Epithelial cell of prostate (primary cell): ENCODE measurements around the gene SLC25A43.
"Not testable (repeated sequence)": the region's sequence is repeated elsewhere in the genome, so short reads cannot be mapped to it uniquely, and the experiment has no call there.

ENCODE experiments used
- DNase-seq: peaks from one replicate; pipeline ENCODE4 v3.0.0-alpha.2; 2011; ENCODE audit warnings: low read depth, low spot score
- H3K27ac ChIP-seq: fragments of 450-650 bp; 2 replicates; pipeline ENCODE4 v1.5.1; 2017; ENCODE audit warnings: mild to moderate bottlenecking

SLC25A43 gene

DNA sequence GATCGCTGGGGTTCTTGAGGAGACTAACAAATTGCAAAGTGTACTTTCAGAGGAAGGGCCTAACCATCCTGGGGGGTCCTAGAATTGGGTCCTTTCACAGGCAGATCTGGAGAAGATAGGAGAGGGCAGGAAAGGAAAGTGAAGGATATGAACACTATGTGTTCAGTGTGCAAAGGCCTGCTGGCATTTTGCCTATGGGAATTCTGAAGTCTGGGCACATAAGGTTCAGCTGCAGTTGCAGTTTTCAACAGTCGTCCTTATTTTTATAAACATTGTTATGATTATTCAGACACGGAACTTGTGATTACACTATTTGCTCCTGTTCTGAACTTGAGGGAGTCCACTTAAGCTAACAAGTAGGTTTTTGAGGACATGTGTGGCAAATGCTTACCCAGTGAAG is 67.8 kb downstream of the SLC25A43 start:
- no peak for DNase-seq
- H3K27ac ChIP-seq: no peak overlapping the region

DNA sequence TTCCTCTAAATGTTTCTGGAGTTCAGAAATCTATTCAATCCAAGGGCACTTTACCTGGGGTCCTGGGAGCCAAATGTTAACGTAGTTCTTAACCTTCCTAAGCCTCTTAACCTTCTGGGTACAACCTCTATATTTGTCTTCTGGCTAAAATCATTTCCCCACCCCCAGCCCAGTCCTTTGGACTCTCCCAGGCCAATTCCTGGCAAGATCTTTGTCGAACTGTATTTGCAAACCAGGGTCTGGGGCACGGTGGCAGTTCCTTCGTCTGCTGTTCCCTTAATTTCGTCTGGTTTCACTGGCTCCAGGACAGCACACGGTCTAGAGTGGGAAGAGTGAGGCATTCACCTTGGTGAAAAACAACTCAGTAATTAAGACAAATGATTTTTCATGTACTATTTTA is 68.3 kb downstream of the SLC25A43 start:
- no peak for DNase-seq
- no peak overlapping the region for H3K27ac ChIP-seq

- DNase-seq: no peak
- peak within 1 kb of the TSS; percentile 78 for H3K27ac ChIP-seq
Observed at GRCh38 chrX:119467842-119468550, 68.9 kb downstream of the SLC25A43 start, which contains the start of gene SLC25A5. Gene SLC25A5, plus strand, starts transcription at chrX:119468444. Its CDS starts 72 bp downstream, at chrX:119468516.

DNA sequence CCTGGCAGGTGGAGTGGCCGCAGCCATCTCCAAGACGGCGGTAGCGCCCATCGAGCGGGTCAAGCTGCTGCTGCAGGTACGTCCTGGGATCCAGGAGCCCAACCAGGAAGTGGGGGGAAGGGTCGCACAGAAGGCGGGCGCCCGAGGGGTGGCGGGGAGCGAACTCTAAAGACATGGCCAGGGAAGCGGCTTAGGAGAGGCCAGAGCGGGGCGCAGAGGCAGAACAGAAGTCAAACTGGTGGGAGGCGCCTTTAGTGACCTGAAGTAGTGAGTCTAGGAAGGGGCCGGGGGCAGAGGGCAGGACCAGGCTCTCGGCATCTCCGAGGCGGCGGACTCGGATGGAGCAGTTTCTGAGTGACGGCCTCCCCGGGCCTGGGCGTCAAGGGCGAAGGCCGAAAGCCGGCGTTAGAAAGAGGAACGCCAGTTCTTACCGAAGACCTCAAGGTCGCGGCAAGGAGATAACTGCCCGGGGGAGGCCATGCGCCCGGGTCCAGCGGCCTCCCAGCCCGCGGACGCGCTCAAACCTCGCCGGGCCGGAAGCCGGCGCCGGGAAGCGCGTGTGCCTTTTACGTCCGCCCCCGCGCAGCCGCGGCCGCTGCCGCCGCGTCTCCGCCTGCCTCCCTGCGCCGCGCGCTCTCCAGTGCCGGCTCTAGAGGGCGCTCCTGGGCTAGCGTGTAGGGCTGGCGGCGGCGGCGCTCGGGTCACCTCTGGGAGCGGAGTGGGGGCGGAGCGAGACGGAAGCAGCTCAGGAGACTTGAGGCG is 69.6 kb downstream of the SLC25A43 start:
- no peak for DNase-seq
- H3K27ac ChIP-seq: peak overlapping the region; percentile 78

DNA sequence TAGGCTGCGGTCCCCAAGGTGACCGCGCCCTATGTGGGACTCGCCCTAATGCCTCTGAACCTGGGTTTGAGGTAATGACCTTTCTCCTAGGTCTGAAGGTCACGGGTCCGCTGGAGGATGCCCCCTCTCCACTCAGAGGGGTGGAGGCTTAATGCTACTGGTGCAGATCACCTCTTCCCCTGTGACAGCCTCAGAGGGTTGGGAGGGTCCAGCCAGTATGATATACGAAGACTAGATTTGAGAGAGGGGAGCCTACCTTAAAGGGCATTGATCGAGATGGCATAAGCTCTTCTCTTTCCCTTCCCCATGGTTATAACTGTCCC is 70.1 kb downstream of the SLC25A43 start:
- peak overlapping the region; percentile 78 for H3K27ac ChIP-seq
- DNase-seq: no peak

DNA sequence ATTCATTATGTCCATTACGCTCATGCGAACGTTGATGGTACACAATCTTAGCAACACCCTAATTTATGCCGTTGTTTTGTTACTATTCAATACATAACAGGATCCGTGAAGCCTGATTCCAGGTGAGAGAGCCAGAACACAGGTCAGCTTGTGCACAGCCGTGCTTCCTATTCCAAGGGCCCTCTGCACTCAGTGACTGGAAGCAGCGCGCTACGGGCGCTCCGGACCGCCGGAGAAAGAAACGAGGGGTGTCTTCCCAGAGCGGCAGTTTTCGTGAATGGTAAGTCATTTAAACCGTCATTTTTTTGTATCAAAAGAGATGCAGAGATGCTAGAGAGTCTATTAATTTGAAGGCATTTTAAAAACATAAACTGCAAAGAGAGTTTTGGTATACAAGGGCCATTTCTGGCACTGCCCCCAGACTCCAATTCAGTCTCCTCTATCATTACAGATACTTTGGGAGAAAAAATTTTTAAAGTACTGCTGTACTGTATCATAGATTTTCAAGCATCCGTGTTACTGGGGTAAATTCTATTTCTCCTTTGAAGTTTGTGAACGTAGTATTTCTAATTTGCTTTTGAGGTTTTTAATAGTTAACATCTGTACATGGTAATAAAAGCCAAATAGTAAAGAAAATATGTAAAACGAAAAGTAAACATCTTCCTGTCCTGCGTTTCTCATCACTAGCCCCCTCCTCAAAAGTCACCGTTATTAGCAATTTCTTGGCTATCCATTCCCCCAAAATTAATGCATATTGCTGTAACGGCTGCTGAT is 75.7 kb downstream of the SLC25A43 start:
- no peak overlapping the region for H3K27ac ChIP-seq
- no peak for DNase-seq

DNA sequence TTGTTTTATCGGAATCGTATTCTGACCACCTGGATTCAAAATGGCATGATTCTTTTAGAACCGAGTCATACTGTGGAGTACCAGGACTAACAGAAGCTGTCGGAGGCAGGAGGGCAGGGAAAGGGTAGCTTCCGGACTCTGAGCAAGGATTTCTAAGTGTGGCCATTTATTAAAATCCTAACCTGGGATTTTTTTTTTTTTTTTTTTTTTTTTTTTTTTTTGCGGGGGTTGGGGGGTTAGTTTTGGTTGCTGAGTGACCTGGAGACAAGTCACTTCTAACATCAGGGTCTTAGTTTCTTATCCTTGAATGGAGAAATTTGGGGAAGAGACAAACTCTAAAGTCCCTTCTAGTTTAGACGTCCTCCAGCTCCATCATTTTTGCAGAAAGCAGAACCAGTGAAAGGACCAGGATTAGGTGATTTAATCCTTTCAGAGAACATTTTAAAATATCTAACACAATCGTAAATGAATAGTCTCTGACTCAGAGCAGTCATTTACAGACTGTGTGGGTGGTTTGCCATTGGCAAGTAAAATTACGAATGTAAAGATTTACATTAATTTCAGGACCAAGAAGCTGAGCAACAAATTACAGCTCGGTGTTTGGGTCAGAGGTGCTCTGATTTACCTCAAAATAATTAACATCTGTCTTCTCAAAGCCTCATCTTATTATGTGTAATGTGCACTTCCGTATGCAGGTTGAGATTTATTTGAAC is 76.4 kb downstream of the SLC25A43 start:
- DNase-seq: no peak
- H3K27ac ChIP-seq: no peak overlapping the region

DNA sequence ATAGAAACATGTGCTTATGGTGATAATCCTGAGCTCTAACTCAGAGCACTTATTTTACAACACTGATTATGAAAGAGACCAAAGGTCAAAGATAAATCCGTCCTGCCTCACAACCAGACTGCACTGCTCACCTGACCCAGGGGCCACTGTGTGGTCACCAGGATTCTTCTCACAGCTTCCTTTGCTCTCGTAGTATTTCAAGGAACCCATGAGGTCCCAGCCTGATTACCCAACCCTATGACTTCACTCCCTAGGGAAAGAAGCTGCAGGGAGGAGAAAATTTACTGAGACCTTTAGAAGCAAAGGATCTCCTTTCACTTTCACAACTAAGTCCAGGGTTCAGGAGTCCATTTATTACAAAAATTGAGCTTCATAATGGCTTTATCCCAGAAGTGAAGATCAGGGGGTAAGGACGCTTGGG is 78.7 kb downstream of the SLC25A43 start:
- H3K27ac ChIP-seq: no peak overlapping the region
- DNase-seq: no peak

DNA sequence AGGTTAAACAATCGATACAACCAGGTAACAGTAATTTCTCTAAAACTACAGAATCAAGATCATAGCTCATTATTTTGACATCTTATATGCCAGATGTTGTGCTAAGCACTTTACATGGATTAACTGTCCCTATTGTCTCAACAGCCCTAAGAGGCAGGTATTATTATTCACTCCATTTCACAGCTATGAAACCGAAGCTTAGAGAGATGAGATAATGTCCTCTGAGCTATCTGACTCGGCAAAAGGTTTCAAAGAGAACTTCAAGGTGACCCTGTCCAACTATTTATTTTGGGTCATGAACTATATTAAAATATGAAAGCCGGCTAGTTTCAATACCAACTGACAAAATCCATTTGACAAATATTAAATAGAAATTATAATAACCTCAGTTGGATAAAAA is 79.4 kb downstream of the SLC25A43 start:
- DNase-seq: no peak
- H3K27ac ChIP-seq: no peak overlapping the region

DNA sequence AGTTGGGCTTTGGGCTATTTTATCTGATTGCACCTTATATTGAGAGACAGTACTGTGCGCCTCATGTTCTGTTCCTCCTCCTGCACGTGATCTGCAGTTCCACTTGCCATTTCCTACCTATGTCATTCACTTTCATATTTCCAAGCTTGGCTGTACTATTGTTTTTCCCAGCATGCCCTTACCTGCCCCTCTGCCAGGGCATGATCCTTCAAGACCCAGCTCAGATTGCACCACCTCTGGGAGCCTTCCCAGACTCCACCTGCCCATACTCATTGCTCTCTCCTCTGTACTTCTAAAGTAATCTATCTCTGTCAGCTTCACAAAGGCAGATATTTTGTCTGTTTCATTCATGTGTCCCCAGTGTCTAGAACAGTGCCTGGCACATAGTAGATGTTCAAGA is 80.7 kb downstream of the SLC25A43 start:
- DNase-seq: no peak
- H3K27ac ChIP-seq: peak overlapping the region; percentile 62

DNA sequence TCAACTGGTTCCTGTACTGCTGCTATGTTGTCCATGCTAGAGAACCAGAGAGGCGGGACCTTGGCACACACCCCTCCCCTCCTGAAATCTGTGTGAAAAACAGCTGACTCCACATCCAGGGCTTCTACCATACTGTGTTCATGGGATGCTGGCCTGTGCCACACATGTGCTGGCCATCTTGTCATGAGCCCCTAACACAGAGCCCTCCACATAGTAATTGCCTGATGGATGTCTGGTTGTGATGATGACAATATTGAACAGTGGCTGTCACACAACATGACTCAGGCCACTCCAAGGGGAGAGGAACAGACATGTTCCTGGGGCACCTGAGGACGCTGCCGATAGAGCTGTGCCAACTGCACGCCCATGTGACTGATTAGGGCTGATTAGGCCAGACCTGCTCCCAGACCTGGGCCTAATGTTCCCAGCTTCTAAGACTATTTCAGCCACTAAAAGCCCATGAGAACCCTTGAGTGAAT is 82.2 kb downstream of the SLC25A43 start:
- DNase-seq: no peak
- peak overlapping the region; percentile 62 for H3K27ac ChIP-seq

- DNase-seq: no peak
- peak overlapping the region; percentile 62 for H3K27ac ChIP-seq
Observed at GRCh38 chrX:119482041-119482440, 82.9 kb downstream of the SLC25A43 start.

DNA sequence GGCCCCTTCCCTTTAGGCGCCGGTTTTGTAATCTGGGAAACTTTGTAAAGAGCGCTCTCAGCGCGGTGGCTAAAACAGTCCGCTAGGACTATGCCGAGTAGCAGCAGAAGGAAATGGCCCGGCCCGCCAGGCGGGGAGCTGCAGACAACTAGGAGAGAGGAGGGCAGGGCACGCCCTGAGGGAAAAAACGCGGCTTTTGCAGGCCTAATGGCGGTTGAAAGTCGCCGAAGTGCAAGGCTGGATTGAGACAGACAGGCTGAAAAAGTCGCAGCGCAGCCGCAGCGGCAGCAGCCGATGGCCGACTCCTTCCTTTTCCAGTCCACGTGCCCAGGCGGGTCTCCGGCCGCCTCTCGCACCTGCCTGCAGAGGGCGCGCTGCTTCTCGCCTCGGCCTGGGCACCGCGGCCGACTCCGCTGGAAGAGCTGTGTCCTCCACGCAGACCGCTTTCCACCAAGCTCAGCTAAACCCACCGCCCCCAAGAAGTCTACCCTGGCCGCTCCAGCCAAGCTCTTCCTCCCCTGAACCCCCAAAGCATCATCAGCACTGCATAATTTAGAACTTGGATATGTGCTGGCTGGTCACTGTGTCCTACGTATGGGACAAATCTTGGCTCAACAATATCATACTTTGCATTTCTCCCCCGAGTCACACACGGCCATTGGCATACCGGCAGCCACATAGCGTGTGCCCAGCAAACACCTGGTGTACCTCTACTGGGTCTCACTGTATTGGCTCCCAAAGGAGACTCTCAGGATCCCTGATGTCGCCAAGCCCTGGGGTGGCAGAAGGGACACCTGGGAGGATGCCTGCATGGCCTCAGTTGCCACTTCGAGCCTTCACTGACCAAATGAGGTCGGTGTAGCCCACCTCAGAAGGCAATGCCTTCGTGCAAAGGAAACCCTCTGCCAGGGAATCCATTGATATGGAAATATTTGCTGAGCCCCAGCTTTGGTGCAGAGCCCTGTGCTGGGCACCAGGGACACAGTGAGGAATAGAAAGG is 83.6 kb downstream of the SLC25A43 start:
- peak overlapping the region; percentile 62 for H3K27ac ChIP-seq
- no peak for DNase-seq

DNA sequence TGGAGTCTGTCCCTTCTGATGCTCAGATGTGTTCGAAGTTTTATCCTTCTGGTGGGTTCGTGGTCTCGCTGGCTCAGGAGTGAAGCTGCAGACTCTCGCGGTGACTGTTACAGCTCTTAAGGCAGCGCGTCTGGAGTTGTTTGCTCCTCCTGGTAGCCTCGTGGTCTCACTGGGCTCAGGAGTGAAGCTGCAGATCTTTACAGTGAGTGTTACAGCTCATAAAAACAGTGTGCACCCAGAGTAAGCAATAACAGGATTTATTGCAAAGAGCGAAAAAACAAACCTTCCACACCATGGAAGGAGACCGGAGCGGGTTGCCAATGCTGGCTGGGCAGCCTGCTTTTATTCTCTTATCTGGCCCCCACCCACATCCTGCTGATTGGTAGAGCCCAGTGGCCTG is 87.6 kb downstream of the SLC25A43 start:
- no peak overlapping the region for H3K27ac ChIP-seq
- no peak for DNase-seq

DNA sequence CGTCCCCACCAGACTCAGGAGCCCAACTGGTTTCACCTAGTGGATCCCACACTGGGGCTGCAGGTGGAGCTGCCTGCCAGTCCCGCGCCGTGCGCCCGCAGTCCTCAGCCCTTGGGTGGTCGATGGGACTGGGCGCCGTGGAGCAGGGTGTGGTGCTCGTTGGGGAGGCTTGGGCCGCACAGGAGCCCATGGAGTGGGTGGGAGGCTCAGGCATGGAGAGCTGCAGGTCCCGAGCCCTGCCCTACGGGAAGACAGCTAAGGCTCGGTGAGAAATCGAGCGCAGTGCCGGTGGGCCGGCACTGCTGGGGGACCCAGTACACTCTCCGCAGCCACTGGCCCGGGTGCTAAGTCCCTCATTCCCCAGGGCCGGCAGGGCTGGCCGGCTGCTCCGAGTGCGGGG is 88.6 kb downstream of the SLC25A43 start:
- not testable (repeated sequence) for DNase-seq, H3K27ac ChIP-seq

DNA sequence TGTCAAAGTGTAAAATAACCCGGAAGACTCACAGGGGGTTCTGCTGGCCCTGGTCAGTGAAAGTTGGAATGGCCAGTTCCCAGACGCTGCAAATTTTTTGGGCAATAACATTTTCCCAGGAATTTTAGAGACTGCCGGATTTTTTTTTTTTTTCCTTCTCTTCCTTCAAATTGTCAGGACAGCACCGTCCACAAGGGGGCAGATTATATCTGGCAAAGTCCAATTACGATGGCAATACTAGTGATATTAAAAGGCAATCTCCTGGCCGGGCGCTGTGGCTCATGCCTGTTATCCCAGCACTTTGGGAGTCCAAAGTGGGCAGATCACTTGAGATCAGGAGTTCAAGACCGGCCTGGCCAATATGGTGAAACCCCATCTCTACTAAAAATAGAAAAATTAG is 89.6 kb downstream of the SLC25A43 start:
- no peak for DNase-seq
- H3K27ac ChIP-seq: no peak overlapping the region

DNA sequence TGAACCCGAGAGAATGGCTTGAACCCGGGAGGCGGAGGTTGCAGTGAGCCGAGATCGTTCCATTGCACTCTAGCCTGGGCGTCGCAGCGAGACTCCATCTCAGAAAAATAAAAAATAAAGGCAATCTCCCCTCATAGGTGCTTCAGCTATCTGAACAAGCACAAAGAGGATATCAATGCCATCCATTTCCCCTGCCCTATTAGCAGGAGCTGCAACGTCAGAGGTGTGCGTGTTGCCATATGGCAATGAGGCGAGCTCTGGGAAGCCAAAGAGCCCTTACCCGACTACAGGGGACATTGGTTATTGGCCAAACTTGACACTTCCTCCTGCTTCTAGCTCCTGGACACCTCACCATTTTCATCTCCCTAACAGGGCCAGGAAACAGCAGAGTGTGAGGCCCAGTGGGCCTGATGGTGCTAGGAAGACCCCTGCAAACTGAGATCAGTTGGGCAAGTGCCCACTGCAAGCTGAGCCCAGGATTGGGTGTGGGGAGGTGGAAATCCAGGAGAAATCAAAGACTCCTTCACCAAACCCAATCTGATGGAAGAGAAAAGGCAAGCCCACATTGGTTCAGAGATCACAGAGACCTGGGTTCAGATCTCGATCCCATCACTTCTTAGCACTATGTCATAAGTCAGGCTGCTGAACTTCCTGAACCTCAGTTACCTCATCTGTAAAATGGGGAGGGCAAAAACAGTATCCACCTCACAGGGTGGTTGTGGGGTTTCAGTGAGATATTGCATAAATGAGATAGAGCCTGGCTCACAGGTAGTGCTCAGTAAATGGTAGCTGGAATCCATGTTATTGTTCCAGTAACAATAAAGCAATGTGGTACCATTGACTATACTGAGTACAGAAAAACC is 90.3 kb downstream of the SLC25A43 start:
- no peak for DNase-seq
- H3K27ac ChIP-seq: no peak overlapping the region

DNA sequence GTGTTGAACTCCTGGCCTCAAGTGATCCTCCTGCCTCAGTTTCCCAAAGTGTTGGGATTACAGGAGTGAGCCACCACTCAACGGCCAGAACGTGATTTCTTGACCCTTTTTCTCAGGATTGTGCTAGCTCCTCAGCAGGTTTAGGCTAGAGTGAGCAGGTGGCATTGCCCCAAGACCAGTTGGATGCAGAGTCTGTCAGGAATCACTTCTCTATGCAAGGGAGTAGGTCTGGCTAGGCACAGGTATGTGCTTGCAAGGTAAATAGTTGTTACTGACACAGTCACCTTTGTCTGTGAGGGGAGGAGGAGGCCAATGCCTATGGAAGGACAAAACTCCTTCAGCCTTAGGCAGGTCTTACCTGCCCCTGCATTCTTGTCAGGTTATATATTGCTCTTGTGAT is 93.3 kb downstream of the SLC25A43 start:
- H3K27ac ChIP-seq: peak overlapping the region; percentile 87
- DNase-seq: no peak
